NCI-H69 (cell line): ENCODE data around the gene HOOK2.
"Not testable (repeated sequence)": the region's sequence is repeated elsewhere in the genome, so short reads cannot be mapped to it uniquely, and the experiment has no call there.

ENCODE experiments used
- DNase-seq: peaks from one replicate; lab custom pipeline; 2025; lab: John Stamatoyannopoulos, UW

HOOK2 gene

GRCh38 chr19:12774588-12775555 lies at the start of gene HOOK2:
HOOK2 (minus strand) TSS chr19:12775552; CDS start chr19:12775449, 103 bp downstream.
- peak; percentile 89 for DNase-seq

- peak; percentile 60 for DNase-seq
Measured at GRCh38 chr19:12821761-12822160, 46.4 kb upstream of the HOOK2 start.

- DNase-seq, result not testable (repeated sequence)
Measured at GRCh38 chr19:12817810-12818209, 42.5 kb upstream of the HOOK2 start.

- not testable (repeated sequence) for DNase-seq
Measured at GRCh38 chr19:12817188-12817587, 41.8 kb upstream of the HOOK2 start.

GRCh38 chr19:12815088-12815487 lies 39.7 kb upstream of the HOOK2 start:
- no peak for DNase-seq

- DNase-seq, result peak; percentile 98
Measured at GRCh38 chr19:12806242-12807081, 31.1 kb upstream of the HOOK2 start, which contains the start of gene RNASEH2A. RNASEH2A (plus strand) TSS chr19:12806584; CDS start chr19:12806674, 90 bp downstream.

GRCh38 chr19:12804051-12804450 lies 28.7 kb upstream of the HOOK2 start:
- DNase-seq, result no peak

- no peak for DNase-seq
Measured at GRCh38 chr19:12802267-12803106, 27.1 kb upstream of the HOOK2 start.

GRCh38 chr19:12801466-12802266 lies 26.3 kb upstream of the HOOK2 start, which contains the start of the genes PRDX2 and THSD8:
PRDX2 (minus strand) TSS chr19:12801800; CDS start chr19:12801261, 539 bp downstream.
THSD8 (plus strand) TSS chr19:12802069; CDS start chr19:12802072, 3 bp downstream.
- DNase-seq, result peak; percentile 94

- DNase-seq, result peak; percentile 60
Measured at GRCh38 chr19:12800923-12801465, 25.6 kb upstream of the HOOK2 start.

- DNase-seq, result no peak
Measured at GRCh38 chr19:12800466-12800770, 25.1 kb upstream of the HOOK2 start.

GRCh38 chr19:12799742-12800465 lies 24.6 kb upstream of the HOOK2 start:
- DNase-seq, result no peak

GRCh38 chr19:12797607-12798006 lies 22.3 kb upstream of the HOOK2 start:
- not testable (repeated sequence) for DNase-seq

GRCh38 chr19:12797141-12797587 lies 21.8 kb upstream of the HOOK2 start:
- DNase-seq, result peak; percentile 29

- peak; percentile 93 for DNase-seq
Measured at GRCh38 chr19:12796146-12797071, 21.1 kb upstream of the HOOK2 start.

- no peak for DNase-seq
Measured at GRCh38 chr19:12794971-12795381, 19.6 kb upstream of the HOOK2 start.

- peak; percentile 33 for DNase-seq
Measured at GRCh38 chr19:12794196-12794941, 19.0 kb upstream of the HOOK2 start.
